HepG2 (cell line): ENCODE data around the gene PIM1. TPM values are rescaled to one million over a fixed set of nuclear protein-coding genes. Genes with fewer than 3 reads are reported as not detected.

Experiments
- CBX5 ChIP-seq: sonication (generic); formaldehyde crosslinking; IDR thresholded peaks from 2 replicates; pipeline ENCODE4 v1.4.0; 2020; ENCODE audit warnings: missing genetic modification reagents, borderline replicate concordance
- CREBL2 ChIP-seq: sonication (generic); formaldehyde crosslinking; IDR thresholded peaks from 2 replicates; pipeline ENCODE4 v1.8.1; 2023; ENCODE audit warnings: missing genetic modification reagents, mild to moderate bottlenecking, borderline replicate concordance
- KDM4B ChIP-seq: sonication (generic); formaldehyde crosslinking; IDR thresholded peaks from 2 replicates; pipeline ENCODE4 v1.4.0; 2020; ENCODE audit warnings: missing genetic modification reagents
- MED1 ChIP-seq: sonication (generic); formaldehyde crosslinking; IDR thresholded peaks from 2 replicates; pipeline ENCODE4 v1.4.0; 2020; ENCODE audit warnings: missing genetic modification reagents
- NR2F6 ChIP-seq, 2 experiments: IDR thresholded peaks; 2 replicates each; pipeline ENCODE4 v1.6.1; 2016; ENCODE audit warnings: antibody characterized with exemption in 1 of 2, mild to moderate bottlenecking in 1 of 2
- PATZ1 ChIP-seq: sonication (generic); formaldehyde crosslinking; IDR thresholded peaks from 2 replicates; pipeline ENCODE4 v1.4.0; 2020; ENCODE audit warnings: missing genetic modification reagents
- SNAPC4 ChIP-seq: sonication (generic); formaldehyde crosslinking; IDR thresholded peaks from 2 replicates; pipeline ENCODE4 v1.4.0; 2020; ENCODE audit warnings: mild to moderate bottlenecking, missing genetic modification reagents
- STAT6 ChIP-seq: sonication (generic); formaldehyde crosslinking; IDR thresholded peaks from 2 replicates; pipeline ENCODE4 v1.4.0; 2020; ENCODE audit warnings: missing genetic modification reagents, mild to moderate bottlenecking, borderline replicate concordance
- ZNF251 ChIP-seq: sonication (generic); formaldehyde crosslinking; IDR thresholded peaks from 2 replicates; pipeline ENCODE4 v1.9.0; 2021; ENCODE audit warnings: mild to moderate bottlenecking, missing genetic modification reagents
- ZNF34 ChIP-seq: sonication (generic); formaldehyde crosslinking; IDR thresholded peaks from 2 replicates; pipeline ENCODE4 v1.4.0; 2020; ENCODE audit warnings: mild to moderate bottlenecking, missing genetic modification reagents, borderline replicate concordance
- ZNF547 ChIP-seq: sonication (generic); formaldehyde crosslinking; IDR thresholded peaks from 2 replicates; pipeline ENCODE4 v1.5.1; 2020; ENCODE audit warnings: mild to moderate bottlenecking, missing genetic modification reagents
- ZNF605 ChIP-seq: sonication (generic); formaldehyde crosslinking; IDR thresholded peaks from 2 replicates; pipeline ENCODE4 v1.8.0; 2022; ENCODE audit warnings: mild to moderate bottlenecking, missing genetic modification reagents
- ZNF784 ChIP-seq: sonication (generic); formaldehyde crosslinking; IDR thresholded peaks from 2 replicates; pipeline ENCODE4 v1.5.1; 2020; ENCODE audit warnings: missing genetic modification reagents, mild to moderate bottlenecking, borderline replicate concordance
- ZNF878 ChIP-seq: sonication (generic); formaldehyde crosslinking; IDR thresholded peaks from 2 replicates; pipeline ENCODE4 v1.8.1; 2023; ENCODE audit warnings: mild to moderate bottlenecking, missing genetic modification reagents, moderate library complexity
- ZSCAN9 ChIP-seq: IDR thresholded peaks from 2 replicates; pipeline ENCODE4 v1.6.1; 2016; ENCODE audit warnings: borderline replicate concordance
- polyA plus RNA-seq, 8 experiments: library from polyadenylated mRNA; depleted of rRNA in 3 of 8; stranded (reverse) in 7 of 8; unstranded in 1 of 8; fragments of >200 nt; fragmentation: Illumina TruSeq in 4 of 8; extraction: Trizol in 4 of 8; gene quantifications; 2 replicates each; pipeline versions ENCODE4 v1.2.1 to v1.2.3, GENCODE V29; 2011 to 2016; ENCODE audit warnings: low read depth in 4 of 8, missing spikeins in 1 of 8, mixed read lengths in 1 of 8; ENCODE audit not compliant: insufficient read depth in 1 of 8
- total RNA-seq, 5 experiments: library from RNA; depleted of rRNA; stranded (reverse); fragments of >200 nt; fragmentation: Illumina TruSeq; extraction: Trizol; gene quantifications; 2 replicates each; pipeline ENCODE4 v1.2.3, GENCODE V29; 2016; ENCODE audit warnings: low read depth in 1 of 5

The PIM1 gene
- total and polyA plus RNA-seq, 2 of the 13 experiments (the other 11 are each of a cell fraction or from before 2014, with no cell fraction given): 29.4 to 117 TPM

GRCh38 chr6:37127961-37128862 is 41.7 kb upstream of the PIM1 start (continued):
- TF ChIP-seq ZNF784 (CRISPR knock-in tag): no peak
- peak; percentile 85 for TF ChIP-seq PATZ1
- peak; percentile 72 for TF ChIP-seq ZNF878 (CRISPR knock-in tag)
- peak; percentile 75; the same call in 1 of the 2 replicates for TF ChIP-seq STAT6
- no peak for TF ChIP-seq CREBL2 (CRISPR knock-in tag)
- peak; percentile 8; the same call in 1 of the 2 replicates for TF ChIP-seq ZNF34 (CRISPR knock-in tag)
- TF ChIP-seq SNAPC4 (CRISPR knock-in tag): no peak
- peak; percentile 87 for TF ChIP-seq NR2F6 (IDR thresholded peaks at IDR 0.05)
- TF ChIP-seq NR2F6 (CRISPR knock-in tag; IDR thresholded peaks at IDR 0.05): peak; percentile 88
- TF ChIP-seq ZNF251: no peak
- peak; percentile 18; the same call in 1 of the 2 replicates for TF ChIP-seq ZNF605 (CRISPR knock-in tag)
- peak; percentile 23; the same call in 1 of the 2 replicates for TF ChIP-seq CBX5 (CRISPR knock-in tag)
- TF ChIP-seq ZNF547: no peak
- peak; percentile 98 for TF ChIP-seq MED1
- peak; percentile 58; the same call in 1 of the 2 replicates for TF ChIP-seq KDM4B (CRISPR knock-in tag)
- peak; percentile 79; the same call in 1 of the 2 replicates for TF ChIP-seq ZSCAN9 (CRISPR knock-in tag)
